ENCODE results near the gene CCDC18.
"Not testable (repeated sequence)": the region's sequence is repeated elsewhere in the genome, so short reads cannot be mapped to it uniquely, and the experiment has no call there.

CCDC18 gene

DNA sequence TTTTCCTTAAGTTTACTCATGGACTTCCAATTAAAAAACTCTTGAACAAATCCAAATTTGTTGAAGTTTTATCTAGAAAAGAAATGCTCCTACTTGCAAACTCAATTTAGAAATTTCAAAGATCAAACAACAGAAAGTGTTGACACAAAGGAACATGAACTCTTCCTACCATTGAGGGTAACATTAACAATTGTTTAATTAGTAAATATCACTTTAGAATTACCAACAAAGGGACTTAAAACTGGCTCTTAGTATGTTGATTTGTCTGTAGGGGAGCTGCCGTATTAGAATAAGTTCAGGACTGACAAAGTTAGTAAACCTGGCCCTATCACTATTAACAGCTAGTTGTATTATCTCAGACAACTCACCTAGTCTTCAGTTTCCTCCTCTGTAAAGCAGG is 57.9 kb downstream of the CCDC18 start:
- peaks cover 83% of the 10 kb centered on the region for H3K36me3 Mint-ChIP-seq (ENCODE audit: low read depth)
- peaks cover 16% of the 10 kb centered on the region for H3K9me3 Mint-ChIP-seq
- H3K27ac Mint-ChIP-seq: no peak overlapping the region
- H3K4me3 Mint-ChIP-seq: no peak overlapping the region
- H3K4me1 Mint-ChIP-seq (ENCODE audit: low read depth): no peaks in the 10 kb centered on the region
- H3K27me3 Mint-ChIP-seq: no peaks in the 10 kb centered on the region

- no peaks in the 10 kb centered on the region for H3K4me1 Mint-ChIP-seq (ENCODE audit: low read depth)
- peaks cover 21% of the 10 kb centered on the region for H3K9me3 Mint-ChIP-seq
- H3K27me3 Mint-ChIP-seq: no peaks in the 10 kb centered on the region
- H3K36me3 Mint-ChIP-seq (ENCODE audit: low read depth): peaks cover 86% of the 10 kb centered on the region
- H3K4me3 Mint-ChIP-seq: no peak overlapping the region
- no peak overlapping the region for H3K27ac Mint-ChIP-seq
Observed at GRCh38 chr1:93239863-93240262, 59.3 kb downstream of the CCDC18 start.

- H3K9me3 Mint-ChIP-seq: peaks cover 21% of the 10 kb centered on the region
- not testable (repeated sequence) for H3K27me3 Mint-ChIP-seq; H3K4me3 Mint-ChIP-seq; H3K27ac Mint-ChIP-seq; H3K4me1 Mint-ChIP-seq (ENCODE audit: low read depth)
- H3K36me3 Mint-ChIP-seq (ENCODE audit: low read depth): peaks cover 81% of the 10 kb centered on the region
Observed at GRCh38 chr1:93243233-93243632, 62.7 kb downstream of the CCDC18 start.

DNA sequence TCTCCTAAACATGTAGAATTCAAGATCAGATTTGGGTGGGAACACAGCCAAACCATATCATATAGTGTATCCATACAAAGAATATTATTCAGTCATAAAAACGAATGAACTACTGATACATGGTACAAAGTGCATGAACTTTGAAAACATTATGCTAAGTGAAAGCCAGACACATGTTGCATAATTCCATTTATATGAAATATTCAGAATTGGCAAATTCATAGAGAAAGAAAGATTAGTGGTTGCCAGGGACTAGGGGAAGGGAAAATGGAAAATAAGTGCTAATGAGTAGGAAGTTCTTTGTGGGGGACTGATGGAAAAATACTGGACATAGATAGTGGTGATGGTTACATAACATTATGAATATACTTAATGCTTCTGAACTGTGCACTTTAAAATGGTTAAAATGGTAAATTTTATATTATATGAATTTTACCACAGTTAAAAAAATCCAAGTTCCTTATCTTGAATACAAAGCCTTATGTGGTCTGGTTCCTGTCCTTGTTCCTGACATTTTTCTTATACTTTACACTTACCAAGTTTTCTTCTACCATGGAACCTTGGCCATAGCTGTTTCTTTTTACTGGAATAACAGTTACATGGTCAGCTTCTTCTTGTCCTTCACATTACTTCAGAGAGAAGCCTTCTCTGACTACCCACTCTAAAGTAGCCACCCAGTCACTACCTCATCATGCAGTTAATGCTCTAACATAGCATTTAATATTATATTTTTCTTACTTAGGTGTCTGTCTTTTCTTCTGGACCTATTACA is 64.0 kb downstream of the CCDC18 start:
- no peaks in the 10 kb centered on the region for H3K27me3 Mint-ChIP-seq
- H3K27ac Mint-ChIP-seq: no peak overlapping the region
- H3K9me3 Mint-ChIP-seq: peaks cover 21% of the 10 kb centered on the region
- H3K36me3 Mint-ChIP-seq (ENCODE audit: low read depth): peaks cover 80% of the 10 kb centered on the region
- no peaks in the 10 kb centered on the region for H3K4me1 Mint-ChIP-seq (ENCODE audit: low read depth)
- no peak overlapping the region for H3K4me3 Mint-ChIP-seq

- Mint-ChIP-seq H3K27me3 (no peaks in the 10 kb centered on the region), H3K4me1 (ENCODE audit: low read depth) (peaks cover 7% of the 10 kb centered on the region), H3K36me3 (ENCODE audit: low read depth) (peaks cover 59% of the 10 kb centered on the region), H3K4me3 (no peak overlapping the region), H3K9me3 (peaks cover 16% of the 10 kb centered on the region), H3K27ac (no peak overlapping the region)
Observed at GRCh38 chr1:93251966-93252365, 71.4 kb downstream of the CCDC18 start.

GRCh38 chr1:93252598-93252997 is 72.1 kb downstream of the CCDC18 start:
- peaks cover 16% of the 10 kb centered on the region for H3K9me3 Mint-ChIP-seq
- H3K36me3 Mint-ChIP-seq (ENCODE audit: low read depth): peaks cover 54% of the 10 kb centered on the region
- peaks cover 7% of the 10 kb centered on the region for H3K4me1 Mint-ChIP-seq (ENCODE audit: low read depth)
- no peaks in the 10 kb centered on the region for H3K27me3 Mint-ChIP-seq
- H3K4me3 Mint-ChIP-seq: no peak overlapping the region
- no peak overlapping the region for H3K27ac Mint-ChIP-seq

GRCh38 chr1:93253516-93253915 is 73.0 kb downstream of the CCDC18 start:
- H3K36me3 Mint-ChIP-seq (ENCODE audit: low read depth): peaks cover 50% of the 10 kb centered on the region
- H3K4me1 Mint-ChIP-seq (ENCODE audit: low read depth): peaks cover 7% of the 10 kb centered on the region
- no peak overlapping the region for H3K4me3 Mint-ChIP-seq
- H3K27me3 Mint-ChIP-seq: no peaks in the 10 kb centered on the region
- peaks cover 16% of the 10 kb centered on the region for H3K9me3 Mint-ChIP-seq
- H3K27ac Mint-ChIP-seq: no peak overlapping the region

DNA sequence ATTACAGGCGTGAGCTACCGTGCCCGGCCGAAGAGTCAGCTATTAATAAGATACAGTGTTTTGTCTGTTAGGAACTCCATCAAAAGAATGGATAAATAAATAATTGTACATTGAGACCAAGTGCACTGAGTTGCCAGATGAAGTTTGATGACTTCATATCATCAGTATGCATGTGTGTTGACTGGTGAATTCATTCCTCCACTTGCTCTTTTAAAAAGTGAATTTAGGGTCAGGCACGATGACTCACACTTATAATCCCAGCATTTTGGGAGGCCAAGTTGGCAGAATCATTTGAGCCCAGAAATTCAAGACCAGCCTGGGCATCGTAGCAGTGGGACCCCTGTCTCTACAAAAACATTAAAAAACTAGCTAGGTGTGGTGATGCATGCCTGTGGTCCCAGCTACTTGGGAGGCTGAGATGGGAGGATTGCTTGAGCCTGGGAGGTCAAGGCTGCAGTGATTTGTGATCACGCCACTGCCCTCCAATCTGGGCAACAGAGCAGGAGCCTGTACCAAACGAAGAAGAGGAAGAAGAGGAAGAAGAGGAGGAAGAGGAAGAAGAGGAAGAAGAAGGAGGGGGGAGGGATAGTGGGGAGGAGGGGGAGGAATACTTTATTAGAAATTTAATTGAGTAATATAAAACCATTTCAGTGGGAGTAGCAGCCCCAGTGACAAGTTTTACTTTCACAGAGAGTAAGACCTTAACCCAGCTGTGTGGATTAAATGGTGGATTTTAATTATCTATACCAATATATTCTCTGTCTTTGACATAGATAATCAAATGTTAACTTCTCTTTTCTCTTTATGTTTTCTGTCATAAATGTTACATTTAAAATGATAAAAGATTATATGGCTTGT is 74.9 kb downstream of the CCDC18 start:
- Mint-ChIP-seq H3K4me1 (ENCODE audit: low read depth) (peaks cover 6% of the 10 kb centered on the region), H3K9me3 (peaks cover 16% of the 10 kb centered on the region), H3K27me3 (no peaks in the 10 kb centered on the region), H3K36me3 (ENCODE audit: low read depth) (peaks cover 39% of the 10 kb centered on the region), H3K4me3 (no peak overlapping the region), H3K27ac (no peak overlapping the region)

GRCh38 chr1:93256433-93256832 is 75.9 kb downstream of the CCDC18 start:
- H3K4me3 Mint-ChIP-seq: no peak overlapping the region
- H3K27me3 Mint-ChIP-seq: no peaks in the 10 kb centered on the region
- no peaks in the 10 kb centered on the region for H3K4me1 Mint-ChIP-seq (ENCODE audit: low read depth)
- H3K36me3 Mint-ChIP-seq (ENCODE audit: low read depth): peaks cover 37% of the 10 kb centered on the region
- H3K9me3 Mint-ChIP-seq: peaks cover 15% of the 10 kb centered on the region
- H3K27ac Mint-ChIP-seq: no peak overlapping the region

DNA sequence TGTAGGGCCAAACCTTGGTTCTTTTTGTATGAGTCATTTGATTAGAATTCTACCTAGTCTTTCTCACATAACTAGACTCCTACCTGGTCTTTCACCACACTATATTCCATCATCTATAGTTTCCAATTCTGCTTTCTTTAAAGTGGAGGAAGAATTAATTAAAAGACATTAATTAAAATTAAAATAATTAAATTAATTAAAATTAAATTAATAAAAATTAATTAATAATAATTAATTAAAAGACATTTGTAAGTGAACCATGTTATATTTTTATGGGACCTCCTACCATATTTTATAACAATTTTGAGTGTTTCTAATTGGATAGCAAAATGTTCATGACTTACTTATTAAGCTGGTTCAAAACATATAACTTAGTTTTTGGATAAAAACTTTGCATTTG is 77.4 kb downstream of the CCDC18 start:
- Mint-ChIP-seq H3K27me3 (no peaks in the 10 kb centered on the region), H3K4me1 (ENCODE audit: low read depth) (no peaks in the 10 kb centered on the region), H3K4me3 (no peak overlapping the region), H3K27ac (no peak overlapping the region), H3K9me3 (peaks cover 11% of the 10 kb centered on the region), H3K36me3 (ENCODE audit: low read depth) (peaks cover 37% of the 10 kb centered on the region)

DNA sequence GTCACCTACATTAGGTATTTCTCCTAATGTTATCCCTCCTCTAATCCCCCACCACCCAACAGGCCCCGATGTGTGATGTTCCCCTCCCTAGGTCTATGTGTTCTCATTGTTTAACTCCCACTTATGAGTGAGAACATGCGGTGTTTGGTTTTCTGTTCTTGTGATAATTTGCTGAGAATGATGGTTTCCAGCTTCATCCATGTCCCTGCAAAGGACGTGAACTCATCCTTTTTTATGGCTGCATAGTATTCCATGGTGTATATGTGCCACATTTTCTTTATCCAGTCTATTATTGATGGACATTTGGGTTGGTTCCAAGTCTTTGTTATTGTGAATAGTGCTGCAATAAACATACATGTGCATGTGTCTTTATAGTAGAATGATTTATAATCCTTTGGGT is 80.2 kb downstream of the CCDC18 start:
- not testable (repeated sequence) for H3K27me3 Mint-ChIP-seq; H3K4me3 Mint-ChIP-seq; H3K27ac Mint-ChIP-seq; H3K4me1 Mint-ChIP-seq (ENCODE audit: low read depth)
- peaks cover 54% of the 10 kb centered on the region for H3K36me3 Mint-ChIP-seq (ENCODE audit: low read depth)
- H3K9me3 Mint-ChIP-seq: peaks cover 25% of the 10 kb centered on the region

GRCh38 chr1:93262645-93263044 is 82.1 kb downstream of the CCDC18 start:
- H3K27me3 Mint-ChIP-seq: no peaks in the 10 kb centered on the region
- H3K4me1 Mint-ChIP-seq (ENCODE audit: low read depth): no peaks in the 10 kb centered on the region
- no peak overlapping the region for H3K4me3 Mint-ChIP-seq
- H3K36me3 Mint-ChIP-seq (ENCODE audit: low read depth): peaks cover 69% of the 10 kb centered on the region
- peaks cover 25% of the 10 kb centered on the region for H3K9me3 Mint-ChIP-seq
- H3K27ac Mint-ChIP-seq: no peak overlapping the region

GRCh38 chr1:93268888-93269287 is 88.4 kb downstream of the CCDC18 start:
- H3K9me3 Mint-ChIP-seq; H3K4me1 Mint-ChIP-seq (ENCODE audit: low read depth); H3K27ac Mint-ChIP-seq; H3K4me3 Mint-ChIP-seq; H3K27me3 Mint-ChIP-seq: not testable (repeated sequence)
- peaks cover 55% of the 10 kb centered on the region for H3K36me3 Mint-ChIP-seq (ENCODE audit: low read depth)

- not testable (repeated sequence) for H3K4me3 Mint-ChIP-seq; H3K4me1 Mint-ChIP-seq (ENCODE audit: low read depth); H3K9me3 Mint-ChIP-seq; H3K27me3 Mint-ChIP-seq; H3K27ac Mint-ChIP-seq
- peaks cover 16% of the 10 kb centered on the region for H3K36me3 Mint-ChIP-seq (ENCODE audit: low read depth)
Observed at GRCh38 chr1:93275262-93275633, 94.7 kb downstream of the CCDC18 start.

DNA sequence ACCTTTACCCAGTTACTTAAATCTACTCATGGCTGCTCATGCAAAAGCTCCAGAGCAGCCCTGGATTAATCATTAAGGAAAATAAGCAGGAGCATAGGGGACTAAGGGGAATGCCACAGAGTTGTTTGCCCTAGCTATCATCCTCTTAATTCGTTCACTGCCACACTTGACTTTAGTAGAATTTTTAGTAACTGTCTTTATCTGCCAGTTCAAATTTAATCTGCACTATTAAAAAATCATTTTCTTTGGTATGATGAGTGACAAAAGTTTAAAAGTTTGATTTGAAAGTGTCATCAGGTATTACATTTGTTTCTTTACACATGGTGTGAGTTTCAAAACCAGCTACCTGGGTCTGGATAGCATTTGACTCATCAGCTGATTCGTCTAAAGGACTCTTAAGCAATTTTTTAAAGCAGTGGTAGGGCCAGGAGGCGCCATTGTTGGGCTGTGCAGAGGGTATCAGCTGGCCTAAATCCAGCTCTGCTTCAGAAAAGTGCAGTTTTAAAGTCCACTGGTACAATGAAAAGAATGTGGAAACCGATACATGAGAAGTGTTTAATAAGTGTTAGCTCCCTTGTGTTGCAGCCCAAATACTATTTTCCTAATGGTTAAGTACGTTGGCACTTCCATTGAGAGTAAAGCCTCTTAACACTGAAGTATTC is 95.2 kb downstream of the CCDC18 start:
- Mint-ChIP-seq H3K36me3 (ENCODE audit: low read depth) (peaks cover 17% of the 10 kb centered on the region), H3K27ac (no peak overlapping the region), H3K9me3 (peaks cover 7% of the 10 kb centered on the region), H3K4me3 (no peak overlapping the region), H3K4me1 (ENCODE audit: low read depth) (no peaks in the 10 kb centered on the region), H3K27me3 (no peaks in the 10 kb centered on the region)
